Measurements from ENCODE around the gene VEPH1.

DNA sequence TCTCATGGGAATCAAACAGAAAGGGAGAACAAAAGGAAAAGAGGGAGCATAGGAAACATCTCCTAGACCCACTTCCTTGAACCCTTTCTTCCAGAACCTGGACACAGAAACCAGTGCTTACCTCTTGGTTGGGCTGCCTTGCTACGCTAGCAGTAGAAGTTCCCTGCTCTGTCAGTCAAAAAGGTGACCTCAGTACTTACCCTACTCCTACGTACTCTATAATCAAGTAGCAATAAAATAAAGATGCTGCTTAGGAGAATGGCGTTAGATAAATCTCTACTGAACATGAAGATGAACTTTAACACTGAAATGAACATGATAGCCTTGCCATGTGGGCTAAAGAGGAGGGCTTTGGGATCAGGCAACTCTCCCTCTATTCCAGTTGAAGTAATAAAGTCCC, 7.4 kb downstream of the VEPH1 start:
- TF ChIP-seq, protein P1, sequence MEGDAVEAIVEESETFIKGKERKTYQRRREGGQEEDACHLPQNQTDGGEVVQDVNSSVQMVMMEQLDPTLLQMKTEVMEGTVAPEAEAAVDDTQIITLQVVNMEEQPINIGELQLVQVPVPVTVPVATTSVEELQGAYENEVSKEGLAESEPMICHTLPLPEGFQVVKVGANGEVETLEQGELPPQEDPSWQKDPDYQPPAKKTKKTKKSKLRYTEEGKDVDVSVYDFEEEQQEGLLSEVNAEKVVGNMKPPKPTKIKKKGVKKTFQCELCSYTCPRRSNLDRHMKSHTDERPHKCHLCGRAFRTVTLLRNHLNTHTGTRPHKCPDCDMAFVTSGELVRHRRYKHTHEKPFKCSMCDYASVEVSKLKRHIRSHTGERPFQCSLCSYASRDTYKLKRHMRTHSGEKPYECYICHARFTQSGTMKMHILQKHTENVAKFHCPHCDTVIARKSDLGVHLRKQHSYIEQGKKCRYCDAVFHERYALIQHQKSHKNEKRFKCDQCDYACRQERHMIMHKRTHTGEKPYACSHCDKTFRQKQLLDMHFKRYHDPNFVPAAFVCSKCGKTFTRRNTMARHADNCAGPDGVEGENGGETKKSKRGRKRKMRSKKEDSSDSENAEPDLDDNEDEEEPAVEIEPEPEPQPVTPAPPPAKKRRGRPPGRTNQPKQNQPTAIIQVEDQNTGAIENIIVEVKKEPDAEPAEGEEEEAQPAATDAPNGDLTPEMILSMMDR (IDR thresholded peaks at IDR 0.05), result no peak
- no peak for TF ChIP-seq POLR2A (IDR thresholded peaks at IDR 0.05)

All from body of pancreas (tissue), 4 donors.